Adrenal gland (tissue), 5 donors: ENCODE results near the gene NBAS.

Source experiments
- POLR2A ChIP-seq, 2 donors: fragments of 450-650 bp; IDR thresholded peaks; one replicate each; pipeline ENCODE4 v1.6.1; 2017; ENCODE audit warnings: antibody characterized with exemption in 2 of 2, mild to moderate bottlenecking in 2 of 2, moderate library complexity in 1 of 2
- TF ChIP-seq, protein P1 (sequence below), 6 experiments: fragments of 450-650 bp in 4 of 6; fragments of 200-600 bp in 2 of 6; sonication (generic) in 1 of 6; IDR thresholded peaks; 1 replicate in 5 of 6; 2 replicates in 1 of 6; pipeline versions ENCODE4 v1.5.1 to v1.8.0; 2016 to 2021; ENCODE audit warnings: antibody characterized with exemption in 6 of 6, mild to moderate bottlenecking in 2 of 6, moderate library complexity in 1 of 6
- donor health status: DM: no; HTN: no; CAD: no.

- TF ChIP-seq, protein P1, sequence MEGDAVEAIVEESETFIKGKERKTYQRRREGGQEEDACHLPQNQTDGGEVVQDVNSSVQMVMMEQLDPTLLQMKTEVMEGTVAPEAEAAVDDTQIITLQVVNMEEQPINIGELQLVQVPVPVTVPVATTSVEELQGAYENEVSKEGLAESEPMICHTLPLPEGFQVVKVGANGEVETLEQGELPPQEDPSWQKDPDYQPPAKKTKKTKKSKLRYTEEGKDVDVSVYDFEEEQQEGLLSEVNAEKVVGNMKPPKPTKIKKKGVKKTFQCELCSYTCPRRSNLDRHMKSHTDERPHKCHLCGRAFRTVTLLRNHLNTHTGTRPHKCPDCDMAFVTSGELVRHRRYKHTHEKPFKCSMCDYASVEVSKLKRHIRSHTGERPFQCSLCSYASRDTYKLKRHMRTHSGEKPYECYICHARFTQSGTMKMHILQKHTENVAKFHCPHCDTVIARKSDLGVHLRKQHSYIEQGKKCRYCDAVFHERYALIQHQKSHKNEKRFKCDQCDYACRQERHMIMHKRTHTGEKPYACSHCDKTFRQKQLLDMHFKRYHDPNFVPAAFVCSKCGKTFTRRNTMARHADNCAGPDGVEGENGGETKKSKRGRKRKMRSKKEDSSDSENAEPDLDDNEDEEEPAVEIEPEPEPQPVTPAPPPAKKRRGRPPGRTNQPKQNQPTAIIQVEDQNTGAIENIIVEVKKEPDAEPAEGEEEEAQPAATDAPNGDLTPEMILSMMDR (IDR thresholded peaks at IDR 0.05), result no peak
- TF ChIP-seq POLR2A (IDR thresholded peaks at IDR 0.05), result no peak
Observed at GRCh38 chr2:15147591-15147990, 413.5 kb downstream of the NBAS start.
